Cerebellar nuclear complex (tissue), 1 donor: ENCODE data around the gene SRSF4.
"Not testable (repeated sequence)": the region's sequence is repeated elsewhere in the genome, so short reads cannot be mapped to it uniquely, and the experiment has no call there.

ENCODE experiments used
- DNase-seq, 2 experiments: peaks; one replicate each; lab custom pipeline; 2025; lab: John Stamatoyannopoulos, UW

Gene SRSF4

GRCh38 chr1:29124366-29125236 lies 57.1 kb downstream of the SRSF4 start:
- no peak for DNase-seq

DNA sequence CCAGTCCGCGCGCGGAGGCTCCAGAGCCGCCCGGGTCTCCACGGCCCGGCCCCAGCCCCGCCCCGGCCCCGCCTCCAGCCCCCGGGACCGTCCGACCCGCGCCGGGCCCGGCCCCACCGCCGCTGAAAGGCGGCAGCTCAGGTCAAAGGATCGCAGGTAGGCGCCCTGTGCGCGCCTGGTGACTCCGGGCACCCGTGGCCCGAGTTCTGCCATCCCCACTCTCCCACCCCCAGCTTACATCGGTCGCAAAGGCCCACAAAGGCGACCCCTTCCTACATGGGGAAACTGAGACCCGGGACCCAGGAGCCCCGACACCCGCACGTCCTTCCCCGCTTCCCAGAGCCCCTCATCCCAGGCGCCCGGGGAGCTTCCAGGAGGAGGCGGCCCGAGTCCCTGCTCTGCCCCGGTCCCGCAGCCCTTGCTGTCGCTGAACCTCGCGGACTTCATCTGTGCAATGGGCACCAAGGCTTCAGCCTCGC lies 57.8 kb downstream of the SRSF4 start, which contains the start of gene TMEM200B:
Gene TMEM200B (minus strand): TSS at position 17 of the 479 bp plus-strand sequence. CDS start 2,075 bp downstream, outside the sequence.
- no peak for DNase-seq

GRCh38 chr1:29123053-29123886 lies 58.4 kb downstream of the SRSF4 start:
- no peak for DNase-seq

DNA sequence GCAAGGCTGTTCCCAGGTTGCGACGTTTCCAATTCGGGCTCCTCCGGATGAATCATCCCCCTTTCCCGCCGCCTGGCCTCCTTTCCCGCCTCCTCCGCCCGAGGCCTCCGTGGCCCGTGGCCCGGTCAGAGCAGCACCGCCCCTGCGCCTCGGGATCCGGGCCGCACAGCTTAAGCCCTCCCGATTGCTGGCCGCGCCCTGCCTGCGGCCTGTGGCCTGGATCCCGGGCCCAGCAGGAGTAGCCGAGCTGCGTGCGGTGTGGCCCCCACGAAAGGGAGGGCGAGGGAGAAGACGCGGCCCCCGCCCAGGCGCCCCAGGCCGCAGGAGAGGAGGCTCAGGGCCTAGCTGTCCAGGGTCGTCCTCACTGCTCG lies 59.0 kb downstream of the SRSF4 start:
- DNase-seq, result no peak

DNA sequence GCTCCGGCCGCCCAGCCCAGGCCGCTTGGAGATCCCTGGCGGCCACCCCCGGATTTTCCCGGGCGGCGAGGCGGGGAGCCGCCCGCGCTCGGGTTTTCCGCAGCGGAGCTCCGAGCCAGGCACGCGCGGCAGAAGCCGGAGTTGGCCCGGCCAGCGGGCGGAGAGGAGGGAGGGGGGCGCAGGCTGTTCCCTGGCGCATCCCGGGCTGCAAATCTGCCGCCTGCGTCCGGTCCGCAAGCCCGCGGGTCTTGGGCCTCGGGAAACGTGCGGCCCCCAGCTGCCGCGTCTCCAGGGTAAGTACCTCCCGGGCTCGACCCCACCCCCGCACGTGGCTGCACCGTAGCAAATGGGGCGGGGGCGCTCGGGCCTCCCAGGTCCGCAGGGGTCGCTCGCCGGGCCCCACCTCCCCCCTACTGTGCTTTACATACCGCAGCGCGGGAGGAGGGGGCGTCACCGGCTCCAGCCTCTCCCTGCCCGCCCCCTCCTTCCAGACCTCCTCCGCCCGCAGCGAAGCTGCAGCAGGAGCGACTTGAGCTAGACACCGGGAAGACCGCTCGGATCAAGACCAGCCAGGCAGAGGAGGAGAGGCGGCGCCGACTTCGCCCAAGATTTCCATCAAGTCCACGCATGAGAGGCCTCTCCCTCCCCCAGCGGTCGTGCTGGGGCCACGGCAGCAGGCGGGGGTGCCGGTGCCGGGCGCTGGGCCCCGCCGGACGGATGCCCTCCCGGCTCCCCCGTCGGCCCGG lies 59.6 kb downstream of the SRSF4 start:
- no peak for DNase-seq

DNA sequence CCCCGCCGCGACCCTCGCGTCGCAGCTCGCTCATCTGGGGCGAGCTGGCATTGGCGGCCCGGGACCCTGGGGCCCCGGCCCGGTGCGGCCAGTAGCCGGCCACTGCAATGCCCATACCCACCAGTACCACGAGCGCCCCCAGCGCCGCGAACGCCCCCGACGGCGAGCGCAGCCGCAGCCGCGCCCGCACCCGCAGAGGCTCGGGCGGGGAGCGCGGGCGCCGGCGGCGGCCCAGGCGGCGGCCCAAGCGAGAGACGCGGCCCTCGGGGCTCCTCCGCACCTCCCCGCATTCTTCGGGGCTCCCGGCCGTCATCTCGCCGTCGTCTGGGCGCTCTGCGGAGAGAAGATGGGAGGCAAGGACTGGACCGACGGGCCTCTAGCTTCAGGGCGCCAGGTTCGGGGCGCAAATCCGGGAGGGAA lies 60.2 kb downstream of the SRSF4 start:
- no peak for DNase-seq

- DNase-seq, result no peak
Measured at GRCh38 chr1:29120947-29121485, 60.7 kb downstream of the SRSF4 start.

DNA sequence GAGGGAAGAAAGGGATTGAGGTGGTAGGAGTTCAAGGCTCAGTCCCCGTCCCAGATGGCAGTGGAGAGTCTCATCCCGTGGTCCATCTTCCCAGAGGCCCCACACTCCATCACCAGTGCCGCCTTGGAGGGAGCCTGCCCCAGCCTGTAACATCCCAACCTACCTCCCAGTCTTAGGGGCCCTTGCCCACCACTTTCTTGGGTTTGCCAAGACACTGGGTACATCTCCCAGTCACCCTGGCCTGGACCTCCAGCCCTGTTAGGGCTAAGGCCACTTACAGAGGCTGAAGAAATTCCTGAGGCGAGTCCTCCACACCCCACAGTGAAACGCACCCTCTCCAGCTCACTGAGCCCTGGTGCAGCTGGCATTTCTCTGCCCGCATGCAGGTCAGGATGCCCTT lies 61.3 kb downstream of the SRSF4 start:
- no peak for DNase-seq

DNA sequence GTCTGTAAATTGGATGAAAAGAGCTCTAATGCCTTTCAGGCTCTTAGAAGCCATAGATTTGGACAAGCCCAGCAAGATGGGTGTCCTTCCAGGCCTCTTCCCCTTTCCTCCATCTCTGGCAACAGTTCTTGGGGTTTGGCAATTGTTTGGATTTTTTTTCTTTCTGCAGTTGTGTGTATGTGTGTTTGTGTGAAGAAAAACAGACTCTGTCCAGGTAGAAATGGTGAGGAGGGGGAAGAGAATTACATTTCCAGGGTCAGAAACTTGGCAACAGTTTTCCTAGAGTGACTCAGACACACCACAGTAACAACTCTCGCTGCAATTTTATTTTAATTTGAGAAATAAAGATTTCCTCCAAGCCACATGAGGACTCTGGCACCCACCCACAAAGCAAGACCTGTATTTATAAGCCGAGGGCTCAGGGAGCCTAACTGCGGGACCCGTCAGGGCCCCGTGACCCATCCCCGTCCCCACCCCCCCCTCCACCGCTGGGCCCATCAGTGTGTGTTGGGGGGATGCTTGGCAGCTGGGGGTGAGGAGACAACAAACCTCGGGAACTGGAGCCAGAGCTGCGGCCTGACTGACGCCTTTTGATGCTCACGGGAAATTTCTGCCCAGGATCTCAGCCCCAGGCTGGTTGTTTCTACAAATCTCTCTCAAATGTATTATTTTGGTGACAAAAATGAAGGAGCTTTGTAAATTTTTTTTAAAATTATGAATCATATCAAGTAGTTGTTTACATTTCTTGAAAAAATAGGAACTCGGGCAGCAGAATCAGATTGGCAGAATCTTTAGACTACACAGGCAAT lies 62.4 kb downstream of the SRSF4 start:
- no peak for DNase-seq

DNA sequence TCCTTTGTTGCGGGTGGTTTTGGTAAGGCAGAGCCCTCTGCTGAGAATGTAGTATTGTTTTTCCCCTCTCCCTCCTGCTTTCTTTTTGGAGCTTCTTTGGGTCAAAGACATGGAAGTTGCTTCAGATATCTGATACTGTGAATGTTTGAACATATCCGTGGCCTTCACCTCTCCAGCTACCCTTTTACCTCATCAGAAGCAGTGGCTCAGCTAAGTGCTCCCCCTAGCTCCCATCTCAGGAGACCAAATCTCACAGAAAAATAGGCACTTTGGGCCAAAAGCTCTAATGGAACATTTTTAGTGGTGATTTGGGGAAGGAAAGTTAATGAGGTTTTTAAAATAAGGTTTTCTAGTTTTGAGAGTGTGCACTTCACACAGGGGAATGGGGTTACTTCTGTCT lies 64.3 kb downstream of the SRSF4 start:
- DNase-seq, result no peak

DNA sequence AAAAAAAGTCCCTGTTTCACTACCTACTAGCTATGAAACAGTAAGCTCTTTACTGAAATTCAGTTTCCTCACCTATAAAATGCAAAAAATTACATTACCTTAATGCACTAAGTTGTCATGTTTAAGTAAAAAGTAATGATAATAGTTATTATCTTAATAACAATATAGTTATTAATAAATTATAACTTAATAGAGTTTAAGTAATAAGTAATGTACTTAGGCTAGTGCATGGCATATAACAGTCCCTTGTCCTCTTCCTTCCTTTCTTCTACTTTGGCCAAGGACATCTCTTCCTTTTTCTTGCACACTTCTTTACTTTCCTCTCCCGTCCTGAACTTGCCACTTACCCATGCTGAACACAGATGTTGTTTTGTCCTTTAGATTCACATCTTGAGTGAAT lies 67.0 kb downstream of the SRSF4 start:
- DNase-seq, result no peak

GRCh38 chr1:29113413-29114117 lies 68.1 kb downstream of the SRSF4 start:
- no peak for DNase-seq

DNA sequence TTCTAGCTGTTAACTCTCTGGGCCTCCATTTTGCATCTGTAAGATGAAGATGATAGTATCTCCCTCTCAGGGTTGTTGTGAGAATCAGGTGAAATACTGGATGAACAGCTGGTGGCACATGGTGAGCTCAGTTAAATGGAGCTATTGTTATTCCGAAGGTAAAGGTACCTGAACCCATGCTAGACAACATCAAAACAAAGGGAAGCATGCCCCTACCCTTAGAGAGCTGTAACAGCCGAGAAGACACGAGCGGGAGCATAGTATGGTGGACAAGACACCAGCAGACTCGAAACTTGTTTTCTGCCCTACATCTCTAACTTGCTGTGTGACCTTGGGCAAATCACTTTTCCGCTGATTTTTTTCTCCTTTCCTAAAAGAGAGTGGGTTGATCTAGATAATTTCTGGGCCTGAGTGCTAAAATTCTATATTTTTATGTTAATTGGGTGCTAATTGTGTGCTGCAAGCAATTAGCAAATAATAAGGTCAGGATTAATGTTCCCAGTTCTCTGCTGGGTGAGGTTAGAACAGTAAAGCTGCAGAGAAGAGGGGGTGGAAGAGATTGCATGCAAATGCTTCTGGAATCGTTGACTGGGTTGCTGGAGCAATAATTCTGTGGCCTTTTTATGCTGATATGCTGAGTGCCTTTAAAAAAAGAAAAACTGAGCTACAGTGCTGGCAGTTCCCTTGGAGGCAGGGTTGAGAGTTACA lies 68.8 kb downstream of the SRSF4 start:
- no peak for DNase-seq

DNA sequence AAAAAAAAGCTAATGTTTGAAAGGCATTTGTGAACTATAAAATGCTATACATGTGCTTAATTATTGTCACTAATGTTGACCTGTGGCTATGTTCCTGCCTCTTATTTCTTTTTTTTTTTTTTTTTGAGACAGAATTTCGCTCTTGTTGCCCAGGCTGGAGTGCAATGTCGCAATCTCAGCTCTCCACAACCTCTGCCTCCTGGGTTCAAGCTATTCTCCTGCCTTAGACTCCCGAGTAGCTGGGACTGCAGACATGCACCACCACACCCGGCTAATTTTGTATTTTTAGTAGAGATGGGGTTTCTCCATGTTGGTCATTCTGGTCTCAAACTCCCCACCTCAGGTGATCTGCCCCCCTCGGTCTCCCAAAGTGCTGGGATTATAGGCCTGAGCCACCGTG lies 73.7 kb downstream of the SRSF4 start:
- not testable (repeated sequence) for DNase-seq

- DNase-seq, result no peak
Measured at GRCh38 chr1:29105822-29106221, 75.9 kb downstream of the SRSF4 start.

DNA sequence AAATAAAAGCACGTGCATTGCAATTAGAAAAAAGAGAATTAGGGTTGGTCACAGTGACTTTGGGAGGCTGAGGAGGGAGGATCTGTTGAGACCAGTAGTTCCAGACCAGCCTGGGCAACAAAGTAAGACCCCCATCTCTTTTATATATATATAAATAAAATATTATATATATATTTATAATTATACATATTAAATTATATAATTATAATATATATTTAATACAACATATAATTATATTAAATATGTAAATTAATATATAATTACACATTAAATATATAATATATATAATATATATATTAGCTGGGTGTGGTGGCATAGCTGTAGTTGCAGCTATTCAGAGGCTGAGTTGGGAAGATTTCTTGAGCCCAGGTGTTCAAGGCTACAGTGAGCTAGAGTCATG lies 81.2 kb downstream of the SRSF4 start:
- DNase-seq, result no peak

DNA sequence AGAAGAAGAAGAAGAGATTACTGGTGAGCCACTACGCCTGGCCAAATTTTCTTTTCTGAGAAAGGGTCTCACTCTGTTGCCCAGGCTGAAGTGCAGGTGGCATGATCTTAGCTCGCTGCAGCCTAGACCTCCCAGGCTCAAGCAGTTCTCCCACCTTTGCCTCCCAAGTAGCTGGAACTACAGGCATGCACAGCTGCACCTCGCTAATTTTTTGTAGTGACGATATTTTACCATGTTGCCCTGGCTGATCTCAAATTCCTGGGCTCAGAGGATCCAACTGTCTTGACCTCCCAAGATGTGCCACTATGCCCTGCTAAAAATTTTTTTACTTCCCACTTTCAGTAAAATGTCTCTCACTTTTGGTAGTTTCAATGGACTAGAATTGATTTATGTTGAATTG lies 82.4 kb downstream of the SRSF4 start:
- no peak for DNase-seq
